Measurements from ENCODE around the gene TNNT1. TPM values are rescaled to one million over a fixed set of nuclear protein-coding genes. Genes with fewer than 3 reads are reported as not detected.

TNNT1 gene
- total RNA-seq, 1 donor: under 0.01 TPM

GRCh38 chr19:55141696-55142095 is 7.3 kb downstream of the TNNT1 start:
- H3K4me3 ChIP-seq (ENCODE audit: low read depth, low read length): no peak overlapping the region
- no peak for DNase-seq (ENCODE audit: low read depth)
- TF ChIP-seq CTCF (IDR thresholded peaks at IDR 0.05; ENCODE audit: insufficient read depth, low read depth, low read length): no peak

GRCh38 chr19:55137915-55138314 is 11.1 kb downstream of the TNNT1 start:
- TF ChIP-seq CTCF (IDR thresholded peaks at IDR 0.05; ENCODE audit: insufficient read depth, low read depth, low read length): no peak
- DNase-seq (ENCODE audit: low read depth): no peak

GRCh38 chr19:55136399-55137102 is 12.5 kb downstream of the TNNT1 start:
- no peak for TF ChIP-seq CTCF (IDR thresholded peaks at IDR 0.05; ENCODE audit: insufficient read depth, low read depth, low read length)
- DNase-seq (ENCODE audit: low read depth): no peak
- no peak overlapping the region for H3K4me3 ChIP-seq (ENCODE audit: low read depth, low read length)

More at GRCh38 chr19:55137915-55138314, 11.1 kb downstream of the TNNT1 start:
- H3K4me3 ChIP-seq (ENCODE audit: low read depth, low read length): no peak overlapping the region

GRCh38 chr19:55134736-55135135 is 14.3 kb downstream of the TNNT1 start:
- TF ChIP-seq CTCF (IDR thresholded peaks at IDR 0.05; ENCODE audit: insufficient read depth, low read depth, low read length): no peak
- H3K4me3 ChIP-seq (ENCODE audit: low read depth, low read length): no peak overlapping the region
- DNase-seq (ENCODE audit: low read depth): no peak

GRCh38 chr19:55133639-55134444 is 15.2 kb downstream of the TNNT1 start:
- H3K4me3 ChIP-seq (ENCODE audit: low read depth, low read length): no peak overlapping the region
- no peak for DNase-seq (ENCODE audit: low read depth)
- TF ChIP-seq CTCF (IDR thresholded peaks at IDR 0.05; ENCODE audit: insufficient read depth, low read depth, low read length): no peak

GRCh38 chr19:55132453-55133129 is 16.4 kb downstream of the TNNT1 start:
- DNase-seq (ENCODE audit: low read depth): no peak
- H3K4me3 ChIP-seq (ENCODE audit: low read depth, low read length): no peak overlapping the region

More at GRCh38 chr19:55132453-55133129, 16.4 kb downstream of the TNNT1 start:
- TF ChIP-seq CTCF (IDR thresholded peaks at IDR 0.05; ENCODE audit: insufficient read depth, low read depth, low read length): peak; percentile 30

All from fibroblast of villous mesenchyme (primary cell).